Smooth muscle cell (in vitro differentiated cells): ENCODE data around the gene FAM184A. TPM values are rescaled to one million over a fixed set of nuclear protein-coding genes. Genes with fewer than 3 reads are reported as not detected.

ENCODE experiments used
- DNase-seq: peaks from one replicate; lab custom pipeline; 2025; ENCODE audit not compliant: unreplicated experiment; lab: John Stamatoyannopoulos, UW
- H2AFZ ChIP-seq: fragments of 200-600 bp; sonication (generic); 2 replicates; pipeline ENCODE4 v1.6.0; 2016; ENCODE audit warnings: antibody characterized with exemption, low read depth, mild to moderate bottlenecking
- H3F3A ChIP-seq: fragments of 200-600 bp; sonication (generic); 2 replicates; pipeline ENCODE4 v1.6.0; 2017; ENCODE audit warnings: antibody characterized with exemption, low read depth
- H3K27ac ChIP-seq: fragments of 200-600 bp; sonication (generic); 2 replicates; pipeline ENCODE4 v1.5.1; 2016; ENCODE audit warnings: low read depth, mild to moderate bottlenecking
- H3K27me3 ChIP-seq: fragments of 200-600 bp; sonication (generic); 2 replicates; pipeline ENCODE4 v1.6.1; 2016; ENCODE audit warnings: low read depth, mild to moderate bottlenecking
- H3K36me3 ChIP-seq: fragments of 200-600 bp; sonication (generic); 2 replicates; pipeline ENCODE4 v1.5.1; 2016; ENCODE audit warnings: low read depth
- H3K4me1 ChIP-seq: fragments of 200-600 bp; sonication (generic); 2 replicates; pipeline ENCODE4 v1.5.1; 2016; ENCODE audit warnings: low read depth
- H3K4me2 ChIP-seq: fragments of 200-600 bp; sonication (generic); 2 replicates; pipeline ENCODE4 v1.6.0; 2016; ENCODE audit warnings: mild to moderate bottlenecking
- H3K4me3 ChIP-seq: fragments of 200-600 bp; sonication (generic); 2 replicates; pipeline ENCODE4 v1.5.1; 2016; ENCODE audit warnings: mild to moderate bottlenecking
- H3K79me2 ChIP-seq: fragments of 200-600 bp; sonication (generic); 2 replicates; pipeline ENCODE4 v1.6.0; 2016; ENCODE audit warnings: low read depth, mild to moderate bottlenecking
- H3K9ac ChIP-seq: fragments of 200-600 bp; sonication (generic); 2 replicates; pipeline ENCODE4 v1.6.0; 2016; ENCODE audit warnings: low read depth
- H3K9me3 ChIP-seq: fragments of 200-600 bp; sonication (generic); replicated peaks from 2 replicates; pipeline ENCODE4 v1.5.1; 2016; ENCODE audit warnings: low read depth
- H4K20me1 ChIP-seq: fragments of 200-600 bp; sonication (generic); 2 replicates; pipeline ENCODE4 v1.6.0; 2016; ENCODE audit warnings: low read depth
- CTCF ChIP-seq: fragments of 200-600 bp; sonication (generic); IDR thresholded peaks from 2 replicates; pipeline ENCODE4 v1.5.1; 2017; ENCODE audit warnings: borderline replicate concordance, mild to moderate bottlenecking, antibody characterized with exemption; ENCODE audit not compliant: insufficient read depth, poor library complexity, severe bottlenecking
- WGBS: methylation state at CpG from one replicate; pipeline ENCODE4 v1.1.7; 2016; ENCODE audit warnings: low lambda C conversion rate; 5-methylcytosine and 5-hydroxymethylcytosine counted together
- polyA plus RNA-seq: library from polyadenylated mRNA; unstranded; fragments of >200 nt; fragmentation: Nextera tagmentation; extraction: Ambion mirVana; gene quantifications from 2 replicates; pipeline ENCODE4 v1.2.1, GENCODE V29; 2016
- total RNA-seq: library from RNA; depleted of rRNA; stranded (reverse); fragments of >200 nt; gene quantifications from 2 replicates; pipeline ENCODE4 v1.2.3, GENCODE V29; 2014

Gene FAM184A
- total and polyA plus RNA-seq, 2 experiments from 2014 or later: 0.23 to 0.31 TPM

- Histone ChIP-seq H3K36me3 (no peaks in the 10 kb centered on the region), H3K9me3 (no peaks in the 10 kb centered on the region), H3K79me2 (peaks cover 21% of the 10 kb centered on the region), H3K4me2 (peak overlapping the region; percentile 94), H3F3A (no peaks in the 10 kb centered on the region), H4K20me1 (peaks cover 26% of the 10 kb centered on the region), H2AFZ (peak overlapping the region; percentile 54), H3K4me1 (peaks cover 9% of the 10 kb centered on the region), H3K27ac (no peak overlapping the region), H3K4me3 (no peak overlapping the region), H3K9ac (no peak overlapping the region), H3K27me3 (no peaks in the 10 kb centered on the region)
- WGBS: 83% methylated on average over 3 of the region's 3 CpGs
- DNase-seq: no peak
- no peak for TF ChIP-seq CTCF
These were observed 142.3 kb downstream of the FAM184A start for GRCh38 chr6:118935978-118936703.

- H3K27me3 ChIP-seq: no peaks in the 10 kb centered on the region
- peaks cover 31% of the 10 kb centered on the region for H4K20me1 ChIP-seq
- H3F3A ChIP-seq: no peaks in the 10 kb centered on the region
- peak overlapping the region; percentile 54 for H3K9ac ChIP-seq
- peak overlapping the region; percentile 94 for H3K4me2 ChIP-seq
- no peak for DNase-seq
- peaks cover 21% of the 10 kb centered on the region for H3K79me2 ChIP-seq
- peak overlapping the region; percentile 54 for H2AFZ ChIP-seq
- peak overlapping the region; percentile 72 for H3K27ac ChIP-seq
- no peak for TF ChIP-seq CTCF
- no peaks in the 10 kb centered on the region for H3K36me3 ChIP-seq
- H3K4me1 ChIP-seq: peaks cover 9% of the 10 kb centered on the region
- H3K9me3 ChIP-seq: no peaks in the 10 kb centered on the region
- WGBS: 53% methylated on average over 1 of the region's 1 CpG
- peak overlapping the region; percentile 92 for H3K4me3 ChIP-seq
These were observed 143.2 kb downstream of the FAM184A start for GRCh38 chr6:118935331-118935668.

- Histone ChIP-seq H3K9me3 (no peaks in the 10 kb centered on the region), H3K79me2 (peaks cover 21% of the 10 kb centered on the region)
- WGBS: under 1% methylated on average over 89 of the region's 95 CpGs
These were observed 143.8 kb downstream of the FAM184A start, which contains the start of gene MCM9 for GRCh38 chr6:118934461-118935330. Gene MCM9, minus strand, starts transcription at chr6:118935159. Its CDS starts 3,436 bp downstream, at chr6:118931723.

More at GRCh38 chr6:118934461-118935330, 143.8 kb downstream of the FAM184A start, which contains the start of gene MCM9:
- H3K4me1 ChIP-seq: peaks cover 9% of the 10 kb centered on the region
- no peaks in the 10 kb centered on the region for H3F3A ChIP-seq
- DNase-seq: peak; percentile 66
- H3K9ac ChIP-seq: peak within 1 kb of the TSS; percentile 81
- peak within 1 kb of the TSS; percentile 94 for H3K4me2 ChIP-seq
- H4K20me1 ChIP-seq: peaks cover 33% of the 10 kb centered on the region
- H3K4me3 ChIP-seq: peak within 1 kb of the TSS; percentile 92
- H3K27me3 ChIP-seq: no peaks in the 10 kb centered on the region
- H3K27ac ChIP-seq: peak within 1 kb of the TSS; percentile 72
- TF ChIP-seq CTCF: no peak
- peak within 1 kb of the TSS; percentile 99 for H2AFZ ChIP-seq
- peaks cover under 1% of the 10 kb centered on the region for H3K36me3 ChIP-seq
